HG03565 (cell line): Measurements from ENCODE around the gene ACVR1B.

Source experiments
- ATAC-seq: cut with Tn5 transposase; IDR thresholded peaks from one replicate; pipeline ENCODE4 v1.9.1; 2021; ENCODE audit warnings: mild to moderate bottlenecking, moderate library complexity; ENCODE audit not compliant: unreplicated experiment

Gene ACVR1B

GRCh38 chr12:52003591-52003990 is 52.1 kb downstream of the ACVR1B start:
- ATAC-seq = no peak

- ATAC-seq = no peak
Measured at GRCh38 chr12:52004042-52004648, 52.6 kb downstream of the ACVR1B start.

GRCh38 chr12:52005218-52005902 is 53.9 kb downstream of the ACVR1B start:
- ATAC-seq = no peak

- ATAC-seq = peak; percentile 58
Measured at GRCh38 chr12:52005903-52006703, 54.6 kb downstream of the ACVR1B start.

- ATAC-seq = no peak
Measured at GRCh38 chr12:52006726-52007157, 55.2 kb downstream of the ACVR1B start, which contains the start of gene TAMALIN. Gene TAMALIN (plus strand): TSS chr12:52006946. CDS start chr12:52007020, 74 bp downstream.

- ATAC-seq = no peak
Measured at GRCh38 chr12:52007158-52007921, 55.8 kb downstream of the ACVR1B start.

- ATAC-seq = no peak
Measured at GRCh38 chr12:52007982-52008510, 56.5 kb downstream of the ACVR1B start.

- no peak for ATAC-seq
Measured at GRCh38 chr12:52009081-52009751, 57.7 kb downstream of the ACVR1B start.

- no peak for ATAC-seq
Measured at GRCh38 chr12:52010152-52010622, 58.7 kb downstream of the ACVR1B start.

GRCh38 chr12:52010692-52011601 is 59.4 kb downstream of the ACVR1B start:
- no peak for ATAC-seq

GRCh38 chr12:52011602-52012214 is 60.2 kb downstream of the ACVR1B start:
- no peak for ATAC-seq

GRCh38 chr12:52013626-52014310 is 62.3 kb downstream of the ACVR1B start:
- no peak for ATAC-seq

- ATAC-seq = no peak
Measured at GRCh38 chr12:52014567-52015530, 63.4 kb downstream of the ACVR1B start.

- no peak for ATAC-seq
Measured at GRCh38 chr12:52015532-52016041, 64.1 kb downstream of the ACVR1B start.

GRCh38 chr12:52018433-52019112 is 67.1 kb downstream of the ACVR1B start:
- no peak for ATAC-seq
